ENCODE measurements around the gene PCLAF.
A peak's percentile ranks its signal among the peaks of the same experiment; 100 is the strongest.
"Not testable (repeated sequence)": the region's sequence is repeated elsewhere in the genome, so short reads cannot be mapped to it uniquely, and the experiment has no call there.

The PCLAF gene

DNA sequence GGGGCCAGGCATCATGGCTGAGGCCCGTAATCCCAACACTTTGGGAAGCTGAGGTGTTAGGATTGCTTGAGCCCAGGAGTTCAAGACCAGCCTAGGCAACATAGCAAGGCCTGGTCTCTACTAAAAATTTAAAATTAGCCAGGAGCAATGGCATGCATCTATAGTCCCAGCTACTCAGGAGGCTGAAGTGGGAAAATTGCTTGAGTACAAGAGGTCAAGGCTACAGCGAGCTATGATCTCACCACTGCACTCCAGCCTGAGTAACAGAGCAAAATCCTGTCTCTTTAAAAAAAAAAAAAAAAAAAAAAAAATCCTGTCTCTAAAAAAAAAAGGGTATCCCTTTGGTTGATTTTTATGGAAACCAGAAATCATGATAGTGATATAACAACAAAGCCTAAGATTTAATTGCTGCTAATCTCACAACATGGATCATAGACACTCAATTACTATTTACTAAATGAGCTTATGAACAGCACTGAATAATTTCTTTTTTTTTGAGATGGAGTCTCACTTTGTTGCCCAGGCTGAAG lies 12.1 kb downstream of the PCLAF start:
- DNase-seq (ENCODE audit: extremely low read depth in 1 of 2, low read depth in 1 of 2), result no peak

DNA sequence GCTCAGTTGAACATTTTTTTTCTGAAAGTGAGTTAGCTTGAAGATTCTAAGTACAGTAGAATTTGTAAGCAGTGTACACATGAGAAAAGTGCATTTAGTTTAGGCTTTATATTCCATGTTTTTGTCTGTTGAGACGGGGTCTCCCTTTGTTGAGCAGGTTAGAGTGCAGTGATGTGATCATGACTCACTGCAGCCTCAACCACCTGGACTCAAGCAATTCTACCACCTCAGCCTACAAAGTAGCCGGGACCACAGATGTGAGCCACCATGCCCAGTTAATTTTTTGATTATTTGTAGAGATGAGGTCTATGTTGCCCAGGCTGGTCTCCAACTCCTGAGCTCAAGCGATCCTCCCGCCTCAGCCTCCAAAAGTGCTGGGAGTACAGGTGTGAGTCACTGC lies 20.0 kb downstream of the PCLAF start:
- no peak for DNase-seq (ENCODE audit: extremely low read depth in 1 of 2, low read depth in 1 of 2)

DNA sequence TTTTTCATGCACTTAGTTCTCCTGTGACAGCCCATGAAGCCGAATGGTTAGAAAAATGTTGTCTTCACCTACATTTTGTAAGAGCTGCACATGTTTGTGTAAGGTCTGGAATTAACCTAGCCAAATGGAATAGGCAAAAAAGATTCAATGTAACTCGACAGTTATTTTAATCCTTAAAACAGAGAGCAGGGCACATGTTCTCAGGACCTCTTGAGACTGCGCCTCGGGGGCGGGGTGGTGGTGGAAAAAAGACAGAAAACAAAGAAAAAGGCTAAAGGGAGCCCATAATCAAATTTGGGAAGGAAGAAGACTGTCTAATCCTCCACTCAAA lies 24.6 kb downstream of the PCLAF start:
- no peak for DNase-seq (ENCODE audit: extremely low read depth in 1 of 2, low read depth in 1 of 2)

DNA sequence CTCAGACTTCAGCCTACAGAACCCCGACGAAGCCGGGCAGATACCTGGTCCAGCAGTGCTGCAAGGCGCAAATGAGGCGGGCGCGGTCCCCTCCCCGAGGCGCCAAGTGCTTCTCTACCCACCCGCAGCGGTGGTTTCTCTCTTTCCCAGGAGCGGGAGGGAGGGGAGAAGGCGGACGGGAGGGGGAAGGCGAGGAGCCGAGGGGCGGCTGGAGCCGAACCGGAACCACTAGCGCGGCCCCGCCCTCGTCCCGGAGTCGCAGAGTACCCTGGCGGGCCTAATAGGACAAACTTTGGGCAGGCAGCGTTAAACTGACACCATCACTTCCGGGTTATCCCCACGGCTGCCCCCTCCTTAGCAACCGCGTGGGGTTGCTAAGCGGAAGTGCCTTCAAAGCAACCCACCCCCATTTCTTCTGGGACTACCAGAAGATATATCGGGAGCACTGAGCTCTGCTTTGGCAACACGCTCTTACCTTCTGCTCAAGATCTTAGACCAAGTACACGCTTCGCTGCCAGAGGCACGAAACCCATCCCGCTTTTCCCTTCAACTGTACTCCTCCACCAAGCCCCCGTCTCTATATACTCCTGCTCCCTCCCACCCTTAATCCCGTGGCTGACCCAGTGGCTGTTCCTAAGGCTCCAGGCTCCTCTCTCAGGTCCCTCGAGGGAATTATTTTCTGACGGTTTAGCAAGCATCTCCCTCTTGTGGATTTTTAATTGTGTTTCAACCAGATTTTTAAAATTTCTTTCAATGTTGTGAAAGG lies 25.1 kb downstream of the PCLAF start, which contains the start of gene CSNK1G1:
TSS of gene CSNK1G1 (minus strand) at position 230 of the 766 bp plus-strand sequence. CDS start 55,674 bp downstream, outside the sequence.
- DNase-seq (ENCODE audit: extremely low read depth in 1 of 2, low read depth in 1 of 2), result peak; percentile 84 to 92

DNA sequence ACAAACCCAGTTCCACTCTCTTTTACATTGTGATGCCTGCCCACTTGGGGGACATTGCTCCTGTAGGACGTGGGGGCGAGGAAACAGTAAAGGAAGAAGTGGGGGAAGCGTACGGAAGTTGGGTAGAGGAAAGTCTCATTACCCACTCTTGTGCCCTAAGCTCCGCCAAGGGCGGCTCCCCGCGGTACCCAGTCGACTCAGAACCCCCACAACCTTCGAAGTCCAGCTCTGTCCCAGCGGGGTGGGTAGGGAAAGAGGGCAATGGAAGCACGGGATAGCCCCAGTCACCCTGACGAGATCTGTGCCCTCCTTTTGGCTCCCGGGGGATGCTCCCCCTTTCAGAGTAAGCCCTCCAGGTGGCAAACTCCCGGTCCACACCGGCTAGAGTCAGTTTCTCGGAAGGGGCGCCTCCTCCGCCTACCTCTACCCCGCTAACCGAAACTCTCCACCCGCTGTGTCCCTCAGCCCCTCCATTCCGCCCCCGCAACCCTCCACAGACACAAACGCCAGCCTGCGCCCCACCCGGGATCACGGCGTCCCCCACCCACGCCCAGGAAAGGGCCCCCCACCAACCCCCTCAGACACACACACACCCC lies 25.8 kb downstream of the PCLAF start:
- peak; percentile 20 for DNase-seq (ENCODE audit: extremely low read depth in 1 of 2, low read depth in 1 of 2)

DNA sequence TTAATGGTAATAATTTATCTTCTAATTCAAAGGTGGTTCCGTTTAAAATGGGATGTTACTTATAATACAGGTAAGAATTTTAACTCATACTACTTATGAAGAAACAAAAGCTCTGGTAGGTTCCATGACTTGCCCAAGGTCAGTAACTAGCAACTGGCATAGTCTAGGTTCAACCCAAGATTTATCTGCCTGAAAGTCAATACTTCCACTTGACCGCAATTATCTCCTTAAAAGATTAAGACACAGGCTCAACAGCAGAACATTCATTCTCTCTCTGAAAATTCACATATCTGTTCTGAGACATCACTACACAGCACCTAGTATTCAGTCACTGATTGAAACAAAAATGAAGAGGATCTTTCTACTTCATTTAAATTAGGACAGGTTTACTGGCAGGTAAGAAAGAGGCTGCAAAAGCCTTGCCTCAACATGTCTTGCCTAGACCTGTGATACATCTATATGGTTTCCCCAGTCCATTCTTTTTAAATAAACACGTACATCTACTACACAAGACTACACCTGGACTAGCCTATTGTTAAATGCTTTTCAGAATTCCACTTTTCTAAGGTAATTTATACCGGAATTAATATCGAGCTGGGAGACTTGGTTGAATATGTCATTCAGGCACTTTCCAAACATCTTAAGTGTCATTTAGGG lies 26.4 kb downstream of the PCLAF start:
- no peak for DNase-seq (ENCODE audit: extremely low read depth in 1 of 2, low read depth in 1 of 2)

DNA sequence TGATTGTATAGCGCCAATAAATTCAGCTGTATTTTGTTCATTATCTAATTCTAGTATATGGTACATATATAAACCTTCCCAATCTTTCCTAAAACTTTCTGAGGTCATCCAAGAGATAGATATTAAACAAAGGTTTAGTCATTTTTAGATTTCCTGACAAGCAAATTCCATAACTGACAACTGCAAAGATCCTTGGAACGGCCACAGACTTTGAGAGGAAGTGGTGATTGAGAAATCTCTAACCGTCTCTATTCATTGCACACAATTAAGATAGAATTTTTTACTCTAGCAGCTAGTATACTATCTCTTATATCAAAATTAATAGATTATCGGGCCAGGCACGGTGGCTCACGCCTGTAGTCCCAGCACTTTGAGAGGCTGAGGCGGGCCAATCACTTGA lies 30.0 kb downstream of the PCLAF start:
- no peak for DNase-seq (ENCODE audit: extremely low read depth in 1 of 2, low read depth in 1 of 2)

DNA sequence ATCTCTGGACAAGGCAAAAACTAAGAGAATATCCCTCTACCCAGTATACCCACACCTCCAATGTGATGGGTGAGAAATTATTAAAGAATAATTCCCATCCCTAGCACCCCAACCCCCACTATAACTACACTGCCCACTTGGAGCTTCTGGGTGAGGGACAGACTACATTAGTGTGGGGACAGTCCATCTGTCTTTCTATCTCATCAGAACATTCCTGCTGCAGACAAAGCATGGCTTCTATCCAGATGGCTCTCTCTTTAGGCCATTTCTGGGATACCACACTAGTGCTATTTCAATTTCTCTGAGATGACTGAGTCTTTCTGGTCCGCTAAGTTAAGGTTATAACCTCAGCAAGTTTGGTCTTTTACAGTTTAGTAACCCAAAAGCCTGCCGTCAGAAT lies 31.9 kb downstream of the PCLAF start:
- DNase-seq (ENCODE audit: extremely low read depth in 1 of 2, low read depth in 1 of 2), result no peak

DNA sequence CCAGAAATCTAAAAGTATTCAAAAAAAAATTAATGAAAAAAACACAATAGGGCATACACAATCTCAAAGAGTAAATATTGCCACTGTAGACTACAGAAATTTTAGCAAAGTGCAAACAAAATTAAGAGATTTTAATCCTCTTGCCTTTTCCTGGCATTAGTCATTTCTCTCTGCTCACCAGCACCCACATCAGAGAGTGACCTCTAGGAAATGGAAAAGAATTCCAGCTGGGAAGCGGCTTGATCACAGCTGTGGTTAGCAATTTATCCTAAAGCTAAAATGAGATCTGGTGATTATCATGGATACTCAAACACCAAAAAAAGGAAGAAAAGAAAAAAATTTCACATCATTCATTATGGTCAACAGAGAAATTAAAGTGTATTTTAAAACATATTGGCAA lies 32.8 kb downstream of the PCLAF start:
- no peak for DNase-seq (ENCODE audit: extremely low read depth in 1 of 2, low read depth in 1 of 2)

DNA sequence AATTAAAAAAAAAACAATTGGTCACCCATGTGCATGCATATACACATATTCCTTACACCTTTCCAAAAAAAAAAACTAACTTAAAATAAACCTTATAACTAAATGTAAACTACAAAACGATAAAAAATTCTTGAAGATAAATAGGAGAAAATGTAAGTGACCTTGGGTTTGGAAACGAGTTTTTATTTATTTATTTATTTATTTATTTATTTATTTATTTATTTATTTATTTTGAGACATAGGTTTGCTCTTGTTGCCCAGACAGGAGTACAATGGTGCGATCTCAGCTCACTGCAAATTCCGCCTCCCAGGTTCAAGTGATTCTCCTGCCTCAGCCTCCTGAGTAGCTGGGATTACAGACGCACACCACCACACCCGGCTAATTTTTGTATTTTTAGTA lies 35.0 kb downstream of the PCLAF start:
- not testable (repeated sequence) for DNase-seq (ENCODE audit: extremely low read depth in 1 of 2, low read depth in 1 of 2)

DNA sequence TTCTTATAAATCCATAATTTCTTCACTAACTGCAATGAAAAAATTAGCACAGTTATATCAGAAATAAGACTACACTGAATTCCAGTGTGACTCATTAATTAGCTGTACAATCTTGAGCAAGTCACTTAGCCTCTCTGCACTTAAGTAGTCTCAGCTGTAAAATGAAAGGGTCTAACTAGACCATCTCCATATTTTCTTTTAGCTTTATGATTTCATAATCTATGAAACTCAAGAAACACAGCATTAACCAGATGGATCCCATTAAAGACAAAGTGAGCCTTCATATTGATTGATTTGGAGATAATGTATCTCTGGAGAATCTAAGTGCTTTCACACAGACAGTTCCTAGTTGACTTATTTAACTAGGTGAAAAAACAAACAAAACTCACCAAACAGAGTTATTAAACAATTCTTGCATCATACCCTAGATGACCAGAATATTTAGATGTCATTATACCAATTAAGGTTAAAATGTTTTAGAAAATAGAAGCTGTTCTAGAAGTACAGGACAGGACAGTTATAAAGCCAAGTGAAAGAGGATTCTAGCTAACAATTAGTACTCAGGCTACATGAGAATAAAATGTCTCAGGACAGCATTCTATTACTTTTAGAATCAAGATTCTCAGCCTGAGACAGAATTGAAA lies 36.5 kb downstream of the PCLAF start:
- DNase-seq (ENCODE audit: extremely low read depth in 1 of 2, low read depth in 1 of 2), result no peak

DNA sequence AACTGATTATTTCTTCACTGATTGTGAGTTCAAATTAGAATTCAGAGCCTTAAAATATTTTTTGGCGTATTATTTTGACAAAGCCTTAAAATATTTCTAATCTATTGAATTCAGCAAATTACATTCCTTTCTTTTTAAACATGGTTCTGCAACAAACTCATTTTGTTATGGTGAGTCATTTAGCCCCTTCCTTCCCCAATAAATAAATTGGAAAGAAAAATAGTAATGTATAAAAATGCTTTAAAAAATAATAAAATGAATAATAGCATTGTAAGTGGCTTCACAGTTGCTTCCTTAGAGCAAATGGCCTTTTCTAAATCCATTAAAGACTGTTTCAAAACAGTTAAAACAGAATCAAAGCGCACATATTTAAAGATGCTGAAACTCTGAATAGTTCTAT lies 37.4 kb downstream of the PCLAF start:
- DNase-seq (ENCODE audit: extremely low read depth in 1 of 2, low read depth in 1 of 2), result no peak

DNA sequence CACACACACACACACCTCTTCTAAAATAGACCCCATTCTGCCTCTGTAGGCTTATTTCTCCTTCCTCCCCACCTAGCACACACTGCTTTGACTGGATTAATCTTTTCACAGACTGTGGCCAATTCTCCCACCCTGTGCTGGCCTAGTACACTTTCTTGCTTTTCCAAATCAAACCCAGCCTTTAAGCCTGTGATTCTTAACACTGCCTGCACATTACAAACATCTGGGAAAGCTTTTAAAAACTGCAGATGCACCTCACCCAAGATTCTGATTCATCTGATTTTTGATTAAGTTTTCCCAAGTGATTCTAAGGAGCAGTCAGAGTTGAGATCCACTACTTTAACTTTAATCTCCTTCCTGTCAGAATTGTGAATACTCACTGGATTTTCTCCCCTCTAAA lies 38.0 kb downstream of the PCLAF start:
- DNase-seq (ENCODE audit: extremely low read depth in 1 of 2, low read depth in 1 of 2), result no peak

DNA sequence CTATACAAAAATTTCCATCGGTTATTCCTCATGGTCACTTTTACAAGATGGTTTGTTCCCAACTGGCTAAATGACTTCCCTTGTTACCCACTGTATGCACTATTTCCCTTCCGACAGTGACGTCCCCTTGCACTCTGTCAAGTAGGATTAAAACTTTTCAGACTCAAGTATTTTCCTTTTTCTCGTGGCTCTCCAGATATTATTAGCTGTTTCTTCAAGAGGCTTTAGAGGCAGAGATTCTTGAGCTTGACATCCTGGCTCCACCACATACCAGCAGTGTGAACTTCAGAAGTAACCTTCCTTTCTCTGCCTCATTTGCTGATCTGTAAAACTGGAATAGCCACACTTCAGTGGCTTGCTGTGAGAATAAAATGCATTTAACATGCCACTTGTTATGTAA lies 39.3 kb downstream of the PCLAF start:
- no peak for DNase-seq (ENCODE audit: extremely low read depth in 1 of 2, low read depth in 1 of 2)

DNA sequence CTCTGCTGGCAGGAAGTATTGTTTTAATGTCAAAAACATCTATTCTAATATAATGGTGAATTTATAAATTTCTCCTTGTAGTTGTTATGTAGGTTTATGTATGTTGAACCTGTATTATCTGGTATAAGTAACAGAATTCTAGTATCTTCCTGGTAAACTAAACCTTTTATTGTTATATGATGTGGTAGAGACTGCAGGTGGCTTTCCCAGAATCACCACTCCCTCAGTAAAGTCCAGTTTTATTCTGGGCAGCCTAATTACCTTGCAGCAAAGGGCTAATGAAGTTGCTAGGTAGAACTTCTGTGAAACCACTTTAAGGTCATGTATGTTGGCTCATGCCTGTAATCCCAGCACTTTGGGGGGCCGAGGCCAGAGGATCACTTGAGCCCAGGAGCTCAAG lies 40.9 kb downstream of the PCLAF start:
- no peak for DNase-seq (ENCODE audit: extremely low read depth in 1 of 2, low read depth in 1 of 2)

DNA sequence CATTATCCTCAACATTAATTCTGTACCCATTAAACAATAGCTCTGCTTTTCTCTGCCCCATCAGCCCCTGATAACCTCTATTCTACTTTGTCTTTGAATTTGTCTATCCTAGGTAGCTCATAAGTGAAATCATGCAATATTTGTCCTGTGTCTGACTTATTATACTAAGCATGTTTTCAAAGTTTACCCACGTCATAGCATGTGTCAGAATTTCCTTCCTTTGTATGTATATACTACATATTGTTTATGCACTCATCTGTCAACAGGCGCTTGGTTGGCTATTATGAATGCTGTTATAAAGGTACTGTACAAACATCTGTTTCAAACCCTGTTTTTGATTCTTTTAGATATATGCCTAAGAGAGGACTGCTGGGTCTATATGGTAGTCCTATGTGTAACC lies 43.5 kb downstream of the PCLAF start:
- DNase-seq (ENCODE audit: extremely low read depth in 1 of 2, low read depth in 1 of 2), result no peak

DNA sequence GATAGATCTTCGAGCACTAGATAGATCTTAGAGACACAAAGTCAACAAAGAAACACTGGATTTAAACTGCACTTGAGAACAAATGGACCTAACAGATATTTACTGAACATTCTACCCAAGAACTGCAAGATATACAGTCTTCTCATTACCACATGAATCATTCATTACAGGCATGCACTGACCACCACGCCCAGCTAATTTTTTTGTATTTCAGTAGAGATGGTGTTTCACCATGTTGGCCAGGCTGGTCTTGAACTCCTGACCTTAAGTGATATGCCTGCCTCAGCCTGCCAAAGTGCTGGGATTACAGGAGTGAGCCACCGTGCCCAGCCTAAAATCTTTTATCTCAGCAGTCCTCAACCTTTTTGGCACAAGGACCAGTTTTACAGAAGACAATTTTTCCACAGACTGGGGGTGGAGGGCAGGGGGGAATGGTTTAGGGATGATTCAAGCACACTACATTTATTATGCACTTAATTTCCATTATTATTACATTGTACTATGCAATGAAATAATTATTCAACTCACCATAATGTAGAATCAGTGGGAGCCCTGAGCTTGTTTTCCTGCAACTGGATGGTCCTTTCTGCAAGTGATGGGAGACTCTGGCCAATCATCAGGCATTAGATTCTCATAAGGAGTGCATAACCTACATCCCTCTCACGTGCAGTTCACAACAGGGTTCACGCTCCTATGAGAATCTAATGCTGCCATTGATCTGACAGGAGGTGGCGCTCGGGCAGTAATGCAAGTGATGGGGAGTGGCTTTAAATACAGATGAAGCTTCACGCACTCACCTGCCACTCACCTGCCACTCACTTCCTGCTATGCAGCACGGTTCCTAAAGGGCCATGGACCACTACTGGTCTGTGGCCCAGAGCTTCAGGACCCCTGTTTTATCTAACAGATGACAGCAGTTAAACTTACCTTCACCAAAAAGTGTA lies 47.0 kb downstream of the PCLAF start:
- DNase-seq (ENCODE audit: extremely low read depth in 1 of 2, low read depth in 1 of 2), result peak in 1 of 2 donors; percentile 5

DNA sequence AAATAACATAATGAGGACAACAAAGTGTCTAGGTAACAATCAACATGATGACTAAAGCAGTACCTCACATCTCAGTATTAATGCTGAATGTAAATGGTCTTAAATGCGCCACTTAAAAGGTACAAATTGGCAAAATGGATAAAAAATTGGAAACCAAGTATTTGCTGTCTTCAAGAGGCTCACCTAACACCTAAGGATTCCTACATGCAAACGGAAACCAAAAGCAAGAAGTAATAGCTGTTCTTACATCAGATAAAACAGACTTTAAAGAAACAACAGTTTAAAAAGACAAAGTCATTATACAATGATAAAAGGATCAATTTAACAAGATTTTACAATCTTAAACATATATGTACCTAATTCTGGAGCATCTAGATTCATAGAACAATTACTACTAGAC lies 47.7 kb downstream of the PCLAF start:
- DNase-seq (ENCODE audit: extremely low read depth in 1 of 2, low read depth in 1 of 2), result no peak

DNA sequence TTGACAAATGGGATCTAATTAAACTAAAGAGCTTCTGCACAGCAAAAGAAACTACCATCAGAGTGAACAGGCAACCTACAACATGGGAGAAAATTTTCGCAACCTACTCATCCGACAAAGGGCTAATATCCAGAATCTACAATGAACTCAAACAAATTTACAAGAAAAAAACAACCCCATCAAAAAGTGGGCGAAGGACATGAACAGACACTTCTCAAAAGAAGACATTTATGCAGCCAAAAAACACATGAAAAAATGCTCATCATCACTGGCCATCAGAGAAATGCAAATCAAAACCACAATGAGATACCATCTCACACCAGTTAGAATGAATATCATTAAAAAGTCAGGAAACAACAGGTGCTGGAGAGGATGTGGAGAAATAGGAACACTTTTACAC lies 49.6 kb downstream of the PCLAF start:
- DNase-seq (ENCODE audit: extremely low read depth in 1 of 2, low read depth in 1 of 2), result not testable (repeated sequence)

DNA sequence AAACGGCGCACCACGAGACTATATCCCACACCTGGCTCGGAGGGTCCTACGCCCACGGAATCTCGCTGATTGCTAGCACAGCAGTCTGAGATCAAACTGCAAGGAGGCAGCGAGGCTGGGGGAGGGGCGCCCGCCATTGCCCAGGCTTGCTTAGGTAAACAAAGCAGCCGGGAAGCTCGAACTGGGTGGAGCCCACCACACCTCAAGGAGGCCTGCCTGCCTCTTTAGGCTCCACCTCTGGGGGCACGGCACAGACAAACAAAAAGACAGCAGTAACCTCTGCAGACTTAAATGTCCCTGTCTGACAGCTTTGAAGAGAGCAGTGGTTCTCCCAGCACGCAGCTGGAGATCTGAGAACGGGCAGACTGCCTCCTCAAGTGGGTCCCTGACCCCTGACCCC lies 54.3 kb downstream of the PCLAF start:
- not testable (repeated sequence) for DNase-seq (ENCODE audit: extremely low read depth in 1 of 2, low read depth in 1 of 2)
